Prostate gland (tissue), 2 donors: ENCODE measurements around the gene ROBO2. TPM values are rescaled to one million over a fixed set of nuclear protein-coding genes. Genes with fewer than 3 reads are reported as not detected.

ENCODE experiments used
- DNase-seq: peaks from one replicate; pipeline ENCODE4 v3.0.0-alpha.2; 2019; ENCODE audit warnings: low spot score
- H3K27ac ChIP-seq, 2 donors: fragments of 200-600 bp; sonication (generic); 2 replicates each; pipeline ENCODE4 v1.5.1; 2017 to 2019
- H3K27me3 ChIP-seq: fragments of 200-600 bp; sonication (generic); replicated peaks from 2 replicates; pipeline ENCODE4 v1.5.1; 2019; ENCODE audit not compliant: insufficient read depth
- H3K36me3 ChIP-seq, 2 donors: fragments of 200-600 bp; sonication (generic); 1 replicate in 1 of 2; 2 replicates in 1 of 2; pipeline versions ENCODE4 v1.5.1 to v1.8.1; 2017 to 2019
- H3K4me1 ChIP-seq: fragments of 200-600 bp; sonication (generic); replicated peaks from 2 replicates; pipeline ENCODE4 v1.5.1; 2019
- H3K4me3 ChIP-seq, 2 donors: fragments of 200-600 bp; sonication (generic); 2 replicates each; pipeline ENCODE4 v1.5.1; 2017 to 2019
- H3K9me3 ChIP-seq: fragments of 200-600 bp; sonication (generic); 2 replicates; pipeline ENCODE4 v1.5.1; 2017
- POLR2A ChIP-seq: fragments of 450-650 bp; IDR thresholded peaks from one replicate; pipeline ENCODE4 v1.6.1; 2016; ENCODE audit warnings: antibody characterized with exemption, mild to moderate bottlenecking
- POLR2AphosphoS5 ChIP-seq: sonication (generic); formaldehyde crosslinking; IDR thresholded peaks from one replicate; pipeline ENCODE4 v1.6.1; 2017; ENCODE audit warnings: antibody characterized with exemption
- WGBS: methylation state at CpG from one replicate; pipeline ENCODE4 v1.1.5; 2018; 5-methylcytosine and 5-hydroxymethylcytosine counted together
- intact Hi-C: fragments of 100-400 bp; cut with DNase I; formaldehyde crosslinking; loops from one replicate; pipeline ENCODE4 v1.14.2; 2022
- total RNA-seq, 2 donors: library from RNA; depleted of rRNA; stranded (reverse); fragments of >200 nt; gene quantifications; one replicate each; pipeline ENCODE4 v1.1.0, GENCODE V29; 2016
- TF ChIP-seq, protein P1 (sequence below), 4 experiments: fragments of 200-600 bp in 2 of 4; fragments of 450-650 bp in 2 of 4; sonication (generic) in 2 of 4; IDR thresholded peaks; 1 replicate in 3 of 4; 2 replicates in 1 of 4; pipeline ENCODE4 v1.5.1; 2016 to 2019; ENCODE audit warnings: antibody characterized with exemption in 4 of 4, mild to moderate bottlenecking in 2 of 4, moderate library complexity in 2 of 4

Gene ROBO2
- total RNA-seq, 2 donors from 2014 or later = 3.6 to 18.2 TPM

DNA sequence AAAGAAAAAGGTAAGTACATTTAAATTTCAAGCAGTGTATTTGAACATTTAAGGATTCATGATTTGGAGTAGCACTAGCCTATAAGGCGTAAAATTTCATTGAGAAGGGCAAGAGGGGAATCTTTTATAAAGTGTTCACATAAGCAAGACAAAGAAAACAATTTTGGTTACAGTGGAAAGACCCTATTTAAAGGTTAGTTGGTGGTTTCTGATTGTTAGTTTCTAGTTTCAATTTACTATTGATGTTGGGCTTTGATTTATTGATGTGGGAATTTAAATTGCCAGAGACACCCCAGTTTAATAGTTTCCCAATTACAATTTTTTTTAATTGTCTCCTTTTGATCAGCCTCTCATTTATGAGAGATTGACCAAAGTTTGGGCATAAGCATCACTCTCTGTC lies 19.5 kb downstream of the ROBO2 start:
- intact Hi-C loops = no loop called here
- 86% methylated on average over 1 of the region's 1 CpG for WGBS
- Histone ChIP-seq H3K27me3 (no peaks in the 10 kb centered on the region), H3K27ac (no peak overlapping the region), H3K4me1 (no peaks in the 10 kb centered on the region), H3K4me3 (no peak overlapping the region), H3K9me3 (no peaks in the 10 kb centered on the region), H3K36me3 (no peaks in the 10 kb centered on the region)
- DNase-seq = no peak
- TF ChIP-seq POLR2A = no peak
- no peak for TF ChIP-seq POLR2AphosphoS5
- TF ChIP-seq, protein P1, sequence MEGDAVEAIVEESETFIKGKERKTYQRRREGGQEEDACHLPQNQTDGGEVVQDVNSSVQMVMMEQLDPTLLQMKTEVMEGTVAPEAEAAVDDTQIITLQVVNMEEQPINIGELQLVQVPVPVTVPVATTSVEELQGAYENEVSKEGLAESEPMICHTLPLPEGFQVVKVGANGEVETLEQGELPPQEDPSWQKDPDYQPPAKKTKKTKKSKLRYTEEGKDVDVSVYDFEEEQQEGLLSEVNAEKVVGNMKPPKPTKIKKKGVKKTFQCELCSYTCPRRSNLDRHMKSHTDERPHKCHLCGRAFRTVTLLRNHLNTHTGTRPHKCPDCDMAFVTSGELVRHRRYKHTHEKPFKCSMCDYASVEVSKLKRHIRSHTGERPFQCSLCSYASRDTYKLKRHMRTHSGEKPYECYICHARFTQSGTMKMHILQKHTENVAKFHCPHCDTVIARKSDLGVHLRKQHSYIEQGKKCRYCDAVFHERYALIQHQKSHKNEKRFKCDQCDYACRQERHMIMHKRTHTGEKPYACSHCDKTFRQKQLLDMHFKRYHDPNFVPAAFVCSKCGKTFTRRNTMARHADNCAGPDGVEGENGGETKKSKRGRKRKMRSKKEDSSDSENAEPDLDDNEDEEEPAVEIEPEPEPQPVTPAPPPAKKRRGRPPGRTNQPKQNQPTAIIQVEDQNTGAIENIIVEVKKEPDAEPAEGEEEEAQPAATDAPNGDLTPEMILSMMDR (IDR thresholded peaks at IDR 0.05) = no peak

DNA sequence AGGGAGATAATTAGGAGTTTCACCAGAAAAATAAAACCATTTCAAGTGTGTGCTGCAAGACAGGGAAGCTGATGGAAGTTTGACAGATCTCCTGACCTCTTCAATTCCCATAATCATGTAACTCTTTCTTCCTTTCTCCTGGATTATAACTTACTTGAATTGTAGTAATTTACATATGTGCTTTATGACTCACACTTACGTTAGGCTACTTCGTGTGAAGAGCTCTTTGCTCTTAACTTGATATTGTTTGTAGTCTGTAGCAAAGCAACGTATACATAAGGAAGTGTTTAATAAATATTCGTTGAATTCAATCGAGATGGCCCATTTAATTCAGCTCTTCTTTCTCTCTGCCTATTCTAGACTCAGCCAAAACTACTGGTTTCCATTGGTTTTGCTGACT lies 23.5 kb downstream of the ROBO2 start:
- Histone ChIP-seq H3K27ac (no peak overlapping the region), H3K9me3 (no peaks in the 10 kb centered on the region), H3K27me3 (no peaks in the 10 kb centered on the region), H3K4me3 (no peak overlapping the region), H3K36me3 (no peaks in the 10 kb centered on the region), H3K4me1 (no peaks in the 10 kb centered on the region)
- DNase-seq = no peak
- 95% methylated on average over 5 of the region's 5 CpGs for WGBS
- TF ChIP-seq POLR2AphosphoS5 = no peak
- TF ChIP-seq, protein P1 (IDR thresholded peaks at IDR 0.05) = no peak
- no peak for TF ChIP-seq POLR2A
- intact Hi-C loops = no loop called here

DNA sequence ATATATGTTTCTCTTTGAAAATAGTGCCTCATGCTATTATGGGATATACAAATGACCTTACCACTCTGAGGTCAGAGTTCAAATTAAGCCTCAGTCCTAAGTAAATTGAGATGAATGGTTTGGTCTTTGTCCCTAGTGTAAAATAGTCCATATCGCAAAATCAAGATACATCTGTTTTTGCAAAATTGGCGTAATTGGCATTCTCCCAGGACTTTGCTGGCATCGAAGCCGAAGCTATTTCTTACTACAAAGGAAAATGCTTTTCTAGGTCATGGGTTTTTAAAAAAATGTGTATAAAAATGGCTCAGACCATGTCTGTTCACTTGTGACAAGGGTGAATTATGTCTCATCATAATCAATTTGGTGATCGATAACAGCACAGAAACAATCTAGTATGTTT lies 25.9 kb downstream of the ROBO2 start:
- no peak for TF ChIP-seq POLR2A
- TF ChIP-seq, protein P1 (IDR thresholded peaks at IDR 0.05) = no peak
- TF ChIP-seq POLR2AphosphoS5 = no peak
- no peaks in the 10 kb centered on the region for H3K4me1 ChIP-seq
- H3K27me3 ChIP-seq = no peaks in the 10 kb centered on the region
- no peaks in the 10 kb centered on the region for H3K9me3 ChIP-seq
- 90% methylated on average over 5 of the region's 5 CpGs for WGBS
- no peak for DNase-seq
- no peak overlapping the region for H3K27ac ChIP-seq
- intact Hi-C loops = no loop called here
- H3K36me3 ChIP-seq = no peaks in the 10 kb centered on the region
- H3K4me3 ChIP-seq = no peak overlapping the region

DNA sequence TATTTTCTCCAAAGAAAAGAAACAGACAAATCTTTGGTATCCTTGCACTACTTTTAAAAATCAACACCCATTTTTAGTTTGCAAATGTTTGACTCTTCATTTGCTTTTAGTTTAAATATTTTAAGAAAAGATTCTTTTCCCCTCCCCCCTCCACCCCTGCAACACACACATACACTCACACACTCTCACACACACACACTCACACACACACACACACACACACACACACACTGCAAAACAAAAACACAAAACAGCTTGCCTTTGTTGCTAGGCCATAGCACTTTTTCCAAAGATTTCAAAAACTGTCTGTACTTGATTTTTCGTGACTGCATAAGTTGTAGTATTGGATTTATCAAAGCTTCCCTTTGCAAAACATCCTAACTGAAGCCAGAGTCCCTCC lies 26.9 kb downstream of the ROBO2 start:
- no peak overlapping the region for H3K27ac ChIP-seq
- no peaks in the 10 kb centered on the region for H3K9me3 ChIP-seq
- WGBS = 88% methylated on average over 1 of the region's 1 CpG
- no peaks in the 10 kb centered on the region for H3K4me1 ChIP-seq
- no peaks in the 10 kb centered on the region for H3K27me3 ChIP-seq
- no peak overlapping the region for H3K4me3 ChIP-seq
- intact Hi-C loops = no loop called here
- no peaks in the 10 kb centered on the region for H3K36me3 ChIP-seq
- TF ChIP-seq, protein P1 (IDR thresholded peaks at IDR 0.05) = no peak
- TF ChIP-seq POLR2AphosphoS5 (no peak), POLR2A (no peak)
- DNase-seq = no peak

DNA sequence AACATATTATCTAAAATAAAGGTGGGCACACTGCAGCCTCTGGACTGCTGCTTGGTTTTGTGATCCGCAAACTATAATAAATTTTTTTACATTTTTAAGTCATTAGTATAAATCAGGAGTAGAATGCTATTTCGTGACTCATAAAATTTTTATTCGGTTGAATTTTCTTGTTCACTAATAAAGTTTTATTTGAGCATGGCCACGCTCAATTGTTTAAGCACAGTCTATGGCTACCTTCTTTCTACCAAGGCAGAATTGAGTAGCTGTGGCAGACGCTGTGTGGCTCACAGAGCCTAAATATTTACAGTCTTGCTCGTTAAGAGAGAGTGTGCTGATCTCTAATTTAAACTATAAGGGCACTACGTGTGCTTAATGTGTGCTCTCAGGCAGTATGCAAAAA lies 28.9 kb downstream of the ROBO2 start:
- Histone ChIP-seq H3K27me3 (no peaks in the 10 kb centered on the region), H3K9me3 (no peaks in the 10 kb centered on the region), H3K4me3 (no peak overlapping the region), H3K36me3 (no peaks in the 10 kb centered on the region), H3K27ac (no peak overlapping the region), H3K4me1 (no peaks in the 10 kb centered on the region)
- TF ChIP-seq POLR2AphosphoS5 (no peak), POLR2A (no peak)
- TF ChIP-seq, protein P1 (IDR thresholded peaks at IDR 0.05) = no peak
- intact Hi-C loops = no loop called here
- no peak for DNase-seq
- 88% methylated on average over 7 of the region's 7 CpGs for WGBS
